C4-2B (cell line): ENCODE results near the gene GRID1.

Experiments
- CTCF ChIP-seq: fragments of 450-650 bp; conservative IDR thresholded peaks from 2 replicates; pipeline ENCODE4 v1.5.1; 2017; ENCODE audit warnings: mild to moderate bottlenecking
- ZFX ChIP-seq: fragments of 450-650 bp; IDR thresholded peaks from 2 replicates; pipeline ENCODE4 v1.6.1; 2017

- TF ChIP-seq CTCF (no peak), ZFX (no peak)
Observed at GRCh38 chr10:86151613-86152012, 215.0 kb downstream of the GRID1 start.
